ENCODE data around the gene GNE. TPM values are rescaled to one million over a fixed set of nuclear protein-coding genes. Genes with fewer than 3 reads are reported as not detected.

Gene GNE
- total RNA-seq, 1 donor = 23.8 TPM

DNA sequence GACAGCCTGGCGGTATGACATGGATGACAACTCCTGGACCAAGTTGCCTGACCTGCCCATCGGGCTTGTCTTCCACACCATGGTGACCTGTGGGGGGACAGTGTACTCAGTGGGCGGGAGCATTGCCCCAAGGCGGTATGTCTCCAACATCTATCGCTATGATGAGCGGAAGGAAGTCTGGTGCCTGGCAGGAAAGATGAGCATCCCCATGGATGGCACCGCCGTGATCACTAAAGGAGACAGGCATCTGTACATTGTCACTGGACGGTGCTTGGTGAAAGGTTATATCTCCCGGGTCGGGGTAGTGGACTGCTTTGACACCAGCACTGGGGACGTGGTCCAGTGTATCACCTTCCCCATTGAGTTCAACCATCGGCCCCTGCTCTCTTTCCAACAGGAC is 87.7 kb downstream of the GNE start:
- TF ChIP-seq, protein P1, sequence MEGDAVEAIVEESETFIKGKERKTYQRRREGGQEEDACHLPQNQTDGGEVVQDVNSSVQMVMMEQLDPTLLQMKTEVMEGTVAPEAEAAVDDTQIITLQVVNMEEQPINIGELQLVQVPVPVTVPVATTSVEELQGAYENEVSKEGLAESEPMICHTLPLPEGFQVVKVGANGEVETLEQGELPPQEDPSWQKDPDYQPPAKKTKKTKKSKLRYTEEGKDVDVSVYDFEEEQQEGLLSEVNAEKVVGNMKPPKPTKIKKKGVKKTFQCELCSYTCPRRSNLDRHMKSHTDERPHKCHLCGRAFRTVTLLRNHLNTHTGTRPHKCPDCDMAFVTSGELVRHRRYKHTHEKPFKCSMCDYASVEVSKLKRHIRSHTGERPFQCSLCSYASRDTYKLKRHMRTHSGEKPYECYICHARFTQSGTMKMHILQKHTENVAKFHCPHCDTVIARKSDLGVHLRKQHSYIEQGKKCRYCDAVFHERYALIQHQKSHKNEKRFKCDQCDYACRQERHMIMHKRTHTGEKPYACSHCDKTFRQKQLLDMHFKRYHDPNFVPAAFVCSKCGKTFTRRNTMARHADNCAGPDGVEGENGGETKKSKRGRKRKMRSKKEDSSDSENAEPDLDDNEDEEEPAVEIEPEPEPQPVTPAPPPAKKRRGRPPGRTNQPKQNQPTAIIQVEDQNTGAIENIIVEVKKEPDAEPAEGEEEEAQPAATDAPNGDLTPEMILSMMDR (IDR thresholded peaks at IDR 0.05; ENCODE audit: insufficient read depth, low read length) = no peak
- no peak overlapping the region for H3K4me3 ChIP-seq (ENCODE audit: low read depth, low read length)
- no peak for DNase-seq (ENCODE audit: low read depth)

DNA sequence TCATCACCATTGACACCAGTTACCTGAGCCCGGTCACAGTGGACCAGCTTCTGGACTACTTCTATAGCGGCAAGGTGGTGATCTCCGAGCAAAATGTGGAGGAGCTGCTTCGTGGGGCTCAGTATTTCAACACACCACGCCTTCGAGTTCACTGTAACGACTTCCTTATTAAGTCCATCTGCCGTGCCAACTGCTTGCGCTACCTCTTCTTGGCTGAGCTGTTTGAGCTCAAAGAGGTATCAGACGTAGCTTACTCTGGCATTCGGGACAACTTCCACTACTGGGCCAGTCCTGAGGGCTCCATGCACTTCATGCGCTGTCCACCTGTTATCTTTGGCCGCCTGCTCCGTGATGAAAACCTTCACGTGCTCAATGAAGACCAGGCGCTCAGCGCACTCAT is 88.5 kb downstream of the GNE start:
- TF ChIP-seq, protein P1 (IDR thresholded peaks at IDR 0.05; ENCODE audit: insufficient read depth, low read length) = no peak
- no peak overlapping the region for H3K4me3 ChIP-seq (ENCODE audit: low read depth, low read length)
- DNase-seq (ENCODE audit: low read depth) = no peak

DNA sequence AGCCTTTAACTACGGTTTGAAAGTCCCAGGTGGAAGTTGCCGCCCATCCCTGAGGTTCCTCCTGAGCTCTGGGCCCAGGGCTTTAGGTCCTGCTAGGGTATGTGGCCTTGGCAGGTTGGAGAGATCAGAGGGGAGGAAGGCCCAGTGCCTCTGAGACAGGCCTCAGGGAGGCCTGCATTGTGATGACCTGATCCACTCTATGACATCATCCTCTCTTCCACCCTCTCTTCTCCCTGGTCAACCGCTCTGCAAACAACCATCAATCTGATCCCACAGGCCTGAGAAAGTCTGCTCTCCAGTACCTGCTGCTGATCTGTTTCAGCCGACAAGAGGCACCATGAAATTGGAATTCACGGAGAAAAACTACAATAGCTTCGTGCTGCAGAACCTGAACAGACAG is 89.1 kb downstream of the GNE start, which contains the start of gene CCIN:
Gene CCIN, plus strand, starts transcription at position 223 of the 400 bp plus-strand sequence. Its CDS starts 115 bp downstream, at position 338.
- H3K4me3 ChIP-seq (ENCODE audit: low read depth, low read length) = no peak within 1 kb of the TSS
- no peak for DNase-seq (ENCODE audit: low read depth)
- TF ChIP-seq, protein P1 (IDR thresholded peaks at IDR 0.05; ENCODE audit: insufficient read depth, low read length) = no peak

DNA sequence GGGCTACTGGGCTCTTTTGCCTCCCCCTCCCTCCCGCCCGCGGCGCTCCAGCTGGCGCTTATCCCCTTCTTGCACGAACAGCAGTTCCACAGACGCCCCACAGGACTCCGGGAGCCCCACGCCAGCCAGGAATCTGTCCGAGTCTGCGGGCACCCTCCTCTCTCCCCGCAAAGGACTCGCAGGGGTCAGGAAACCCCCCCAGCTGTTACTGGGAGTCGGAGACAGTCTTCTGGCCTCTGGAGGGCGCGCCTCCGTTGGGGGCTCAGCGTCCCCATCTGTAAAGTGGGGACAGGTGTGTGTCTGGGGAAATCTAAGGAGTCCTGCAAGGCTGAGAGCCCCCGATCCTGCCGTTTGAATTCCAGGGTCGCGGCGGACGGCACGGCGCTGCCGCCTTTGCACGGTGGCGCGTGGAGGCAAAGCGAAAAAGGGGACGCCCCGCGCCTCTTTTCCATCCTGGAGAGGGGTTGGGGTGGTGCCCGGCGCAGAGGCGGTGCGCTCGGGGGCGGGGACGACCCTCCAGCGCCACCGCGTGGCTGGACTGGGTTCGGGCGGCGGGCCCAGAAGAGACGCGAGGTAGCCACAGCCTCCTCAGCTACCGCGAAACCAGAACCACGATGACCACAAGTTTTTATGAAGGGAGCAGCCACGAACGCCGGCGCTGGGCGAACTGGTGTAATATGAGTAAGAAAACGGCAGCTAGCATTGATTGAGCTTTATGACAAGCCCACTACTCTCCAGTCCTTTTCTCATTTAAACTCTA is 91.9 kb downstream of the GNE start:
- TF ChIP-seq, protein P1 (IDR thresholded peaks at IDR 0.05; ENCODE audit: insufficient read depth, low read length) = peak; percentile 62
- peak; percentile 86 for DNase-seq (ENCODE audit: low read depth)
- peak overlapping the region; percentile 66 for H3K4me3 ChIP-seq (ENCODE audit: low read depth, low read length)

DNA sequence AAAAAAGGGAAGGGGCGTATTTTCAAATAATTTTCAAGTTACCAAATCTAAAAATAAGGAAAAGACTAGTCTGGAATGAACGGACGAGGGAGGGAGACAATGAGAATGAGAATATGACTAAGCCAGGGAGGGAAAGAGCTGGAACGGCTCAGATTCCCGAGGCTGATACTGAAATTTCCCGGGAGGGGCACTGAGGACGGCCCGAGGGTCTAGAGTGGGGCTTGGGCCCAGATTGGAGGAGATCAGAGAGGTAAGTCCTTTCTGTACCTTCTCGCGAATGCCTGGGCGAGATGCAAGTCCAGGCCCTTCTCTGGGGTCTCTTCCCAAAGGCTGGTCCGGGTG is 92.5 kb downstream of the GNE start:
- peak; percentile 84 for DNase-seq (ENCODE audit: low read depth)
- TF ChIP-seq, protein P1 (IDR thresholded peaks at IDR 0.05; ENCODE audit: insufficient read depth, low read length) = no peak

DNA sequence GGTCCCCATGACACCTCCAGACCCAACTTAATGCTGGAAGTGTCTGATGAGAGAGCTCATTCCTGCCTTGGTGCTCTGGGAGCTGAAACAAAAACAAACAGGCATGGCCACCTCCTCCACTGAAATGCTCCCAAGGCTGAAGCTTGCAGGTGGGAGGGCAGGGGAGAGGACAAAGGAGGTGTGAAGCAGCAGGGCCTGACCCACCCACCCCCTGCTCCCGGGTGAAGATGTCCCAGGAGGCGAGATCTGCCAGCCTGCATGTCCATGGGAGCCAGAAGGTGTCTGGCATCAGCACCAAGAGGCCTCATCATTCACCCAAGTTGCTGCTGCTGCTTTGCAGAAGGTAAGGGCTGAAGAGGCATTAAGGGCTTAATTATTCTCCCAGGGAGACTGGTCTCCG is 93.3 kb downstream of the GNE start:
- TF ChIP-seq, protein P1 (IDR thresholded peaks at IDR 0.05; ENCODE audit: insufficient read depth, low read length) = no peak
- DNase-seq (ENCODE audit: low read depth) = no peak
- H3K4me3 ChIP-seq (ENCODE audit: low read depth, low read length) = no peak overlapping the region

More for the DNA sequence above, 92.5 kb downstream of the GNE start:
- H3K4me3 ChIP-seq (ENCODE audit: low read depth, low read length) = peak overlapping the region; percentile 66

Small RNA genes lying within 50 kb of the gene (small RNA-seq; reads per million reads assigned to genes)
- not detected for gene RNU4-53P

Other genes starting within 250 kb of the GNE start
- gene RECK, start 221.5 kb downstream of the GNE start, total RNA-seq (ENCODE audit: low replicate concordance) = 30.1 and 61.8 TPM in 2 replicates
- 24.3 and 36.6 TPM in 2 replicates for gene GLIPR2, start 121.7 kb downstream of the GNE start, total RNA-seq (ENCODE audit: low replicate concordance)
- 0.25 and 2.6 TPM in 2 replicates for gene CCIN, start 89.1 kb downstream of the GNE start, total RNA-seq (ENCODE audit: low replicate concordance)
- gene CLTA, start 67.5 kb downstream of the GNE start, total RNA-seq (ENCODE audit: low replicate concordance) = 239 and 451 TPM in 2 replicates
- gene RNF38, start 141.8 kb upstream of the GNE start, total RNA-seq (ENCODE audit: low replicate concordance) = 7.1 and 18.3 TPM in 2 replicates